ENCODE data around the gene CDH5.
"Not testable (repeated sequence)": the region's sequence is repeated elsewhere in the genome, so short reads cannot be mapped to it uniquely, and the experiment has no call there.

CDH5 gene

DNA sequence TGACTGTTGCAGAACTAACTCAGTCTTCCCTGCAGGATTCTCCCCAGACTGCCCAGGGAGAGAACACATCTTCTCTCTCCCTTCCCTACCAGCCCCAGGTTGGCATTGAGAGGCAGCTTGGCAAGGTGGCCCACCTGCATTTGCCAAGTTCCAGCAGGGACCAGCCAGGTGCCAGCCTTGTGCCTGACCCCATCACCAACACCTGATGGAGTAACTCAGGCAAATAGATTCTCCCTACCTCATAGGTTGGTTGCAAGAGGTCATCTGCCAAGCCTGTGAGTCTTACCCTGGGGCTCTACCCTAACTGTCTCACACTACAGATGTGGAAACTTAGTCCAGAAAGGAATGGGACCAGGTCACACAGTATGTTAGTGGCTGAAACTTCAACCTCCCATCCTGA, 81.0 kb downstream of the CDH5 start:
- no peak for TF ChIP-seq POLR2AphosphoS5 (IDR thresholded peaks at IDR 0.05; ENCODE audit: borderline replicate concordance, low read depth, low read length)
- no peak overlapping the region for H3K4me3 ChIP-seq

DNA sequence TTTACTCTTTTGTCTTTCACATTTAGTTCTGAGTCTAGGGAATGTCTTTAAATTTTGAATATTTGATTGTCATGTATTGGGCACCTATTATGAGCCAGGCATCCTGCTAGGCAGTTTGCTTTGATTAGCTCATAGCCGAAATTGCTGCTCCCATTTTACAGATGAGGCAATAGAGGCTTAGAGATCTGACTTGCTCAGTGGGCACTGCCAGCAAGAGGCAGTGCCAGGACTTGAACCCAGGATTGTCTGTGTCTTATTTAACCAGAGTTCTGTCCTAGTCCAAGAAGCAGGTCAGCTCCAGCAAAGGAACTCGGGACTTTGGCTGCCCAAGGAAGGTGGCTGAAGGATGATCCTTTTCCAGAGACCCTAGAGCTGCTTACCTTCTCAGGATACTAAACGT, 85.1 kb downstream of the CDH5 start:
- no peak for DNase-seq (ENCODE audit: low read depth, low spot score)
- TF ChIP-seq EZH2 (IDR thresholded peaks at IDR 0.05), result no peak
- TF ChIP-seq FOXP2 (optimal IDR thresholded peaks at IDR 0.05; ENCODE audit: control extremely low read depth, extremely low read length, insufficient read depth), result no peak
- TF ChIP-seq POLR2AphosphoS5 (IDR thresholded peaks at IDR 0.05; ENCODE audit: borderline replicate concordance, low read depth, low read length), result no peak
- Histone ChIP-seq H3K9ac (ENCODE audit: insufficient read length) (no peak overlapping the region), H3K27ac (no peak overlapping the region), H3K9me3 (ENCODE audit: low read depth, low read length) (no peaks in the 10 kb centered on the region), H3K4me3 (no peak overlapping the region), H3K36me3 (ENCODE audit: insufficient read depth, low read length) (no peaks in the 10 kb centered on the region)

More for the DNA sequence above, 81.0 kb downstream of the CDH5 start:
- Histone ChIP-seq H3K36me3 (ENCODE audit: insufficient read depth, low read length) (no peaks in the 10 kb centered on the region), H3K9me3 (ENCODE audit: low read depth, low read length) (no peaks in the 10 kb centered on the region), H3K9ac (ENCODE audit: insufficient read length) (no peak overlapping the region), H3K27ac (no peak overlapping the region)
- DNase-seq (ENCODE audit: low read depth, low spot score), result no peak

DNA sequence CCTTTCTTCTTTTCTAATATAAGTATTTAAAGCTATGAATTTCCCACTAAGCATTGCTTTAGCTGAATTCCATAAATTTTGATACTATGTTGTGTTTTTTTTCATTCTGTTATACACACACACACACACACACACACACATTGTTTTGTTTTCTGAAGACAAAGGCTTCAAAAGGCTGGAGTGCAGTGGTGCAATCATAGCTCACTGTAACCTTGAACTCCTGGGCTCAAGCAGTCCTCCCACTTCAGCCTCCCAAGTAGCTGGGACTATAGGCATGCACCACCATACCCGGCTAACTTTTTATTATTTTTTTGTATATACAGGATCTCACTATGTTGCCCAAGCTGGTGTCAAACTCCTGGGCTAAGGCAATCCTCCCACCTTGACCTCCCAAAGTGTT, 86.7 kb downstream of the CDH5 start:
- DNase-seq (ENCODE audit: low read depth, low spot score); H3K4me3 ChIP-seq; H3K27ac ChIP-seq; H3K36me3 ChIP-seq (ENCODE audit: insufficient read depth, low read length); H3K9ac ChIP-seq (ENCODE audit: insufficient read length); H3K9me3 ChIP-seq (ENCODE audit: low read depth, low read length): not testable (repeated sequence)
